CD4-positive, alpha-beta T cell (primary cell): ENCODE data around the gene SLC44A1. TPM values are rescaled to one million over a fixed set of nuclear protein-coding genes. Genes with fewer than 3 reads are reported as not detected.

Source experiments
- ATAC-seq: fragments of 200-7000 bp; cut with Tn5 transposase; one replicate; pipeline ENCODE4 v1.10.0; 2022; ENCODE audit warnings: mild to moderate bottlenecking; ENCODE audit not compliant: poor library complexity
- CTCF ChIA-PET: fragments of 350-600 bp; sonication (Branson Sonifier 250); formaldehyde crosslinking; loops from one replicate; lab custom pipeline; 2021; ENCODE audit warnings: antibody characterized with exemption, inconsistent platforms; lab: Charles Lee
- POLR2A ChIA-PET: fragments of 350-600 bp; sonication (Branson Sonifier 250); formaldehyde crosslinking; loops from one replicate; lab custom pipeline; 2021; ENCODE audit warnings: antibody characterized with exemption, inconsistent platforms; lab: Charles Lee
- DNase-seq, 14 experiments: peaks; one replicate each; pipeline ENCODE4 v3.0.0-alpha.2; 2013 to 2020; ENCODE audit warnings: mixed read lengths in 2 of 14
- H3K27ac ChIP-seq, 2 donors: one replicate each; pipeline versions ENCODE4 v1.5.1 to v1.7.0; 2013; ENCODE audit warnings: low read length in 2 of 2, low read depth in 1 of 2, mild to moderate bottlenecking in 1 of 2
- H3K27me3 ChIP-seq, 2 experiments: 1 replicate in 1 of 2; 2 replicates in 1 of 2; pipeline versions ENCODE4 v1.6.1 to v1.7.0; 2013; ENCODE audit warnings: low read length in 2 of 2, control low read depth in 1 of 2, mild to moderate bottlenecking in 1 of 2, moderate library complexity in 1 of 2; ENCODE audit not compliant: insufficient read depth in 2 of 2, control insufficient read depth in 1 of 2
- H3K36me3 ChIP-seq: one replicate; pipeline ENCODE4 v1.6.1; 2013; ENCODE audit warnings: low read length, control low read depth; ENCODE audit not compliant: insufficient read depth
- H3K4me1 ChIP-seq: one replicate; pipeline ENCODE4 v1.6.1; 2013; ENCODE audit warnings: low read length, control low read depth; ENCODE audit not compliant: insufficient read depth
- H3K4me3 ChIP-seq: one replicate; pipeline ENCODE4 v1.5.1; 2013; ENCODE audit warnings: mild to moderate bottlenecking, low read length, moderate library complexity
- H3K9me3 ChIP-seq, 2 experiments: 1 replicate in 1 of 2; 2 replicates in 1 of 2; pipeline versions ENCODE4 v1.6.1 to v1.7.0; 2013; ENCODE audit warnings: low read length in 2 of 2, mild to moderate bottlenecking in 2 of 2, control low read depth in 1 of 2, moderate library complexity in 1 of 2; ENCODE audit not compliant: control insufficient read depth in 1 of 2, insufficient read depth in 1 of 2
- H3K27ac Mint-ChIP-seq: one replicate; pipeline ENCODE4 v1.8.0; 2020; ENCODE audit warnings: mixed read lengths
- H3K27me3 Mint-ChIP-seq: one replicate; pipeline ENCODE4 v1.8.0; 2021; ENCODE audit warnings: mixed read lengths
- H3K36me3 Mint-ChIP-seq: one replicate; pipeline ENCODE4 v1.8.0; 2021; ENCODE audit warnings: low read depth, mixed read lengths
- H3K4me1 Mint-ChIP-seq: one replicate; pipeline ENCODE4 v1.8.0; 2021; ENCODE audit warnings: low read depth, mixed read lengths
- H3K4me3 Mint-ChIP-seq: one replicate; pipeline ENCODE4 v1.8.0; 2020; ENCODE audit warnings: mild to moderate bottlenecking, mixed read lengths
- H3K9me3 Mint-ChIP-seq: one replicate; pipeline ENCODE4 v1.8.0; 2020; ENCODE audit warnings: mixed read lengths
- CTCF ChIP-seq: fragments of 200-600 bp; IDR thresholded peaks from one replicate; pipeline ENCODE4 v1.8.0; 2022; ENCODE audit warnings: antibody characterized with exemption, mild to moderate bottlenecking
- intact Hi-C, 2 experiments: fragments of 100-400 bp; cut with DNase I in 1 of 2; cut with micrococcal nuclease in 1 of 2; formaldehyde crosslinking; loops; one replicate each; pipeline versions ENCODE4 v1.15.1 to v1.9.0; 2023 to 2025; cut with DNase I, micrococcal nuclease
- total RNA-seq, 174 experiments: library from RNA in 2 of 174; stranded (reverse) in 2 of 174; gene quantifications; one replicate each; pipeline ENCODE4 v1.2.3 and lab custom pipeline; 2021 to 2026

The SLC44A1 gene
- total RNA-seq, 2 experiments from 2014 or later, result 5.1 to 5.9 TPM

- no peak overlapping the region for H3K4me3 ChIP-seq
- Mint-ChIP-seq H3K27me3 (no peaks in the 10 kb centered on the region), H3K27ac (no peak overlapping the region), H3K36me3 (no peaks in the 10 kb centered on the region), H3K4me3 (no peak overlapping the region), H3K4me1 (no peaks in the 10 kb centered on the region), H3K9me3 (no peaks in the 10 kb centered on the region)
- peaks cover 0 to 10% of the 10 kb centered on the region in 2 experiments for H3K9me3 ChIP-seq
- ChIA-PET CTCF (no interaction called here), POLR2A (interaction anchor here (0.6 kb wide), 1 partner anchor 213 kb away, joined by 3 read pairs; the partner anchor contains the start of gene SLC44A1)
- H3K4me1 ChIP-seq, result no peaks in the 10 kb centered on the region
- H3K27me3 ChIP-seq, result no peaks in the 10 kb centered on the region
- intact Hi-C loops, result no loop called here
- H3K36me3 ChIP-seq, result no peaks in the 10 kb centered on the region
- H3K27ac ChIP-seq, result no peak overlapping the region
- ATAC-seq (no peak), DNase-seq (peak in 1 of 14 experiments; percentile 2)
- TF ChIP-seq CTCF, result no peak
Measured at GRCh38 chr9:105457560-105458294, 213.3 kb downstream of the SLC44A1 start.

- H3K4me1 Mint-ChIP-seq, result no peaks in the 10 kb centered on the region
Measured at GRCh38 chr9:105458404-105458803, 214.0 kb downstream of the SLC44A1 start.

GRCh38 chr9:105459336-105459735 is 214.9 kb downstream of the SLC44A1 start:
- Mint-ChIP-seq H3K4me3 (no peak overlapping the region), H3K9me3 (no peaks in the 10 kb centered on the region), H3K4me1 (no peaks in the 10 kb centered on the region), H3K27me3 (no peaks in the 10 kb centered on the region), H3K27ac (no peak overlapping the region), H3K36me3 (no peaks in the 10 kb centered on the region)
- Histone ChIP-seq H3K4me3 (no peak overlapping the region), H3K9me3 (peaks cover 0 to 10% of the 10 kb centered on the region in 2 experiments), H3K36me3 (no peaks in the 10 kb centered on the region), H3K27ac (no peak overlapping the region), H3K27me3 (no peaks in the 10 kb centered on the region), H3K4me1 (no peaks in the 10 kb centered on the region)
- intact Hi-C loops, result no loop called here
- no peak for ATAC-seq
- ChIA-PET POLR2A (no interaction called here), CTCF (no interaction called here)
- TF ChIP-seq CTCF, result no peak
- DNase-seq, result no peak

More at GRCh38 chr9:105458404-105458803, 214.0 kb downstream of the SLC44A1 start:
- Mint-ChIP-seq H3K27ac (no peak overlapping the region), H3K9me3 (no peaks in the 10 kb centered on the region), H3K4me3 (no peak overlapping the region), H3K36me3 (no peaks in the 10 kb centered on the region), H3K27me3 (no peaks in the 10 kb centered on the region)
- Histone ChIP-seq H3K27me3 (no peaks in the 10 kb centered on the region), H3K9me3 (peaks cover 0 to 10% of the 10 kb centered on the region in 2 experiments), H3K4me1 (no peaks in the 10 kb centered on the region), H3K4me3 (no peak overlapping the region), H3K27ac (no peak overlapping the region), H3K36me3 (no peaks in the 10 kb centered on the region)
- no peak for TF ChIP-seq CTCF
- ATAC-seq (no peak), DNase-seq (no peak)
- intact Hi-C loops, result no loop called here
- POLR2A ChIA-PET, result interaction anchor here (0.6 kb wide), 1 partner anchor 214 kb away, joined by 3 read pairs; the partner anchor contains the start of gene SLC44A1
- CTCF ChIA-PET, result no interaction called here
